NCI-H2227 (cell line): ENCODE results near the gene MAML2.

Source experiments
- DNase-seq: peaks from one replicate; lab custom pipeline; 2025; ENCODE audit not compliant: unreplicated experiment; lab: John Stamatoyannopoulos, UW

The MAML2 gene

DNA sequence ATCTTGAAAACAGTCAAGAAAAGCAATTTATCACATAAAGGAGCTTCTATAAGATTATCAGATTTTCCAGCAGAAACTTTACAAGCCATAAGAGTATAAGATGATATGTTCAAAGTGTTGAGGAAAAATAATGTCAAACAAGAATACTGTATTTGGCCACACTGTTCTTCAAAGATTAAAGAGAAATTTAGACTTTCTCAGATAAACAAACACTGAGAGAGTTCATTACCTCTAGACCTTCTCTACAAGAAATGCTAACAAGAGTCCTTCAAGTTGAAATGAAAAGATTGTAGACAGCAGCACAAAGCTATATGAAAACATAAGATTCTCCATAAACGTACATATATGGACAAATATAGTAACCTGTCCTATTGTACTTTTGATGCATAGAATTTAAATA lies 411.1 kb downstream of the MAML2 start:
- no peak for DNase-seq

- DNase-seq, result no peak
Measured at GRCh38 chr11:95930948-95931347, 412.0 kb downstream of the MAML2 start.

DNA sequence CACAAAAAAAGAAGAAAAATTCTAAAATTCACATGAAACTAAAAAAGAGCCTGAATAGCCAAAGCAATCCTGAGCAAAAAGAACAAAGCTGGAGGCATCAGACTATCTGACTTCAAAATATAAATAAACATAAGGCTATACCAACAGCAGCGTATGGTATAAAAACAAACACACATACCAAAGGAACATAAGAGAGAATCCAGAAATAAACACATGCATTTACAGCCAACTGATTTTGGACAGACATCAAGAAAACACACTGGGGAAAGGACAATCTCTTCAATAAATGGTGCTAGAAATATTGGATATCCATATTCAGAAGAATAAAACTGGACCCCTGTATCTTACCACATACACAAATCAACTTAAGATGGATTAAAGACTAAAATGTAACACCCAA lies 416.3 kb downstream of the MAML2 start:
- DNase-seq, result no peak
